ENCODE measurements around the gene ARHGAP28.

GRCh38 chr18:6879508-6880195 lies 150.1 kb downstream of the ARHGAP28 start:
- TF ChIP-seq POLR2A (IDR thresholded peaks at IDR 0.05; ENCODE audit: low read depth, low read length) (no peak), TAF1 (IDR thresholded peaks at IDR 0.05; ENCODE audit: low read depth, low read length) (no peak), POLR2AphosphoS5 (IDR thresholded peaks at IDR 0.05; ENCODE audit: low read depth, low read length) (no peak), SPI1 (IDR thresholded peaks at IDR 0.05; ENCODE audit: low read depth, low read length) (no peak), PAX5 (IDR thresholded peaks at IDR 0.05; ENCODE audit: insufficient read depth, low read length, severe bottlenecking) (no peak)

Measured in GM12891 (cell line).